Prostate gland (tissue), 2 donors: ENCODE results near the gene ATP13A1.

Experiments
- CTCF ChIP-seq, 4 experiments: fragments of 200-600 bp in 2 of 4; fragments of 450-650 bp in 2 of 4; sonication (generic) in 2 of 4; IDR thresholded peaks; 1 replicate in 3 of 4; 2 replicates in 1 of 4; pipeline ENCODE4 v1.5.1; 2016 to 2019; ENCODE audit warnings: antibody characterized with exemption in 4 of 4, mild to moderate bottlenecking in 2 of 4, moderate library complexity in 2 of 4
- POLR2A ChIP-seq: fragments of 450-650 bp; IDR thresholded peaks from one replicate; pipeline ENCODE4 v1.6.1; 2016; ENCODE audit warnings: antibody characterized with exemption, mild to moderate bottlenecking
- POLR2AphosphoS5 ChIP-seq: sonication (generic); formaldehyde crosslinking; IDR thresholded peaks from one replicate; pipeline ENCODE4 v1.6.1; 2017; ENCODE audit warnings: antibody characterized with exemption

- no peak for TF ChIP-seq CTCF (IDR thresholded peaks at IDR 0.05)
- TF ChIP-seq POLR2A: no peak
- TF ChIP-seq POLR2AphosphoS5: no peak
Observed at GRCh38 chr19:19600793-19601330, 62.6 kb downstream of the ATP13A1 start.
